Measurements from ENCODE around the gene LRRC72. TPM values are rescaled to one million over a fixed set of nuclear protein-coding genes. Genes with fewer than 3 reads are reported as not detected.
"Not testable (repeated sequence)": the region's sequence is repeated elsewhere in the genome, so short reads cannot be mapped to it uniquely, and the experiment has no call there.

Gene LRRC72
- total RNA-seq, 1 experiment from 2014 or later, result not detected

- no peaks in the 10 kb centered on the region for H3K36me3 ChIP-seq
- no peaks in the 10 kb centered on the region for H3K27me3 ChIP-seq
- no peaks in the 10 kb centered on the region for H3K9me3 ChIP-seq (replicated peaks)
- H3K27ac ChIP-seq, result no peak overlapping the region
- no peak overlapping the region for H3K4me3 ChIP-seq
- no peak for DNase-seq
- peaks cover 11% of the 10 kb centered on the region for H3K4me1 ChIP-seq
Measured at GRCh38 chr7:16511314-16511713, 15.3 kb upstream of the LRRC72 start.

- no peak overlapping the region for H3K4me3 ChIP-seq
- H3K27me3 ChIP-seq, result no peaks in the 10 kb centered on the region
- no peak overlapping the region for H3K27ac ChIP-seq
- peaks cover 11% of the 10 kb centered on the region for H3K4me1 ChIP-seq
- no peaks in the 10 kb centered on the region for H3K36me3 ChIP-seq
- no peak for DNase-seq
- H3K9me3 ChIP-seq (replicated peaks), result no peaks in the 10 kb centered on the region
Measured at GRCh38 chr7:16512097-16512496, 14.5 kb upstream of the LRRC72 start.

GRCh38 chr7:16514271-16514670, 12.4 kb upstream of the LRRC72 start:
- no peaks in the 10 kb centered on the region for H3K9me3 ChIP-seq (replicated peaks)
- peaks cover 11% of the 10 kb centered on the region for H3K4me1 ChIP-seq
- H3K27ac ChIP-seq, result no peak overlapping the region
- H3K36me3 ChIP-seq, result no peaks in the 10 kb centered on the region
- no peak overlapping the region for H3K4me3 ChIP-seq
- no peak for DNase-seq
- H3K27me3 ChIP-seq, result no peaks in the 10 kb centered on the region

- no peak for DNase-seq
- H3K4me3 ChIP-seq, result no peak overlapping the region
- no peaks in the 10 kb centered on the region for H3K27me3 ChIP-seq
- H3K36me3 ChIP-seq, result no peaks in the 10 kb centered on the region
- no peak overlapping the region for H3K27ac ChIP-seq
- no peaks in the 10 kb centered on the region for H3K9me3 ChIP-seq (replicated peaks)
- peaks cover 11% of the 10 kb centered on the region for H3K4me1 ChIP-seq
Measured at GRCh38 chr7:16514729-16515128, 11.9 kb upstream of the LRRC72 start.

- Histone ChIP-seq H3K9me3 (replicated peaks) (no peaks in the 10 kb centered on the region; the same call in 1 of the 2 replicates), H3K27ac (no peak overlapping the region), H3K27me3 (no peaks in the 10 kb centered on the region), H3K4me3 (no peak overlapping the region), H3K4me1 (peaks cover 11% of the 10 kb centered on the region), H3K36me3 (no peaks in the 10 kb centered on the region)
- DNase-seq, result no peak
Measured at GRCh38 chr7:16515785-16516685, 10.6 kb upstream of the LRRC72 start.

GRCh38 chr7:16519985-16520384, 6.6 kb upstream of the LRRC72 start:
- H3K4me3 ChIP-seq; DNase-seq; H3K27ac ChIP-seq; H3K36me3 ChIP-seq; H3K27me3 ChIP-seq; H3K9me3 ChIP-seq (replicated peaks): not testable (repeated sequence)
- H3K4me1 ChIP-seq, result peaks cover 13% of the 10 kb centered on the region

GRCh38 chr7:16524332-16524731, 2.3 kb upstream of the LRRC72 start:
- peak; percentile 91 to 96 for DNase-seq
- no peak overlapping the region for H3K27ac ChIP-seq
- no peaks in the 10 kb centered on the region for H3K27me3 ChIP-seq
- H3K4me3 ChIP-seq, result no peak overlapping the region
- H3K36me3 ChIP-seq, result no peaks in the 10 kb centered on the region
- no peaks in the 10 kb centered on the region; the same call in 1 of the 2 replicates for H3K9me3 ChIP-seq (replicated peaks)
- H3K4me1 ChIP-seq, result peaks cover 40% of the 10 kb centered on the region

DNA sequence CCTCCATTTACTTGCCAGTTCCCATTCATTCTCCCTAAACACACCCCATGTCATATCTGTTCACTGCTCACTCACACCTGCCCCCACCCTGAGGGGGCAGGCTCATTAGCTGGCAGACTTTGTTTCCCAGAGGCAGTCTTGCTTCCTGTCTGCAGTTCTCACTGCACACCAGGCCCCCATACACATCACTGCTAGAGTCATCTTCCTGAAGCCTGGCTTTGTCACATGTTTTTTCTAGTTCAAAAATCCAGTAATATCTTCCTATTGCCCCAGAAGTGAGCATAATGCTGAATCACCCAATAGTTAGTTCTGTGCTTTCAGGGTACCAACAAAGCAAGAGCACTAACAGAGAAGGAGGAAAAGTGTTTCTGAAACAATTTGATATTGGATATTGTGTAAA, 1.9 kb downstream of the LRRC72 start:
- Histone ChIP-seq H3K9me3 (replicated peaks) (no peaks in the 10 kb centered on the region), H3K36me3 (no peaks in the 10 kb centered on the region), H3K4me3 (no peak overlapping the region), H3K27ac (no peak overlapping the region), H3K4me1 (peaks cover 40% of the 10 kb centered on the region), H3K27me3 (no peaks in the 10 kb centered on the region)
- DNase-seq, result peak in 1 of 2 experiments; percentile 38

GRCh38 chr7:16529697-16530096, 3.1 kb downstream of the LRRC72 start:
- no peaks in the 10 kb centered on the region for H3K9me3 ChIP-seq (replicated peaks)
- H3K4me3 ChIP-seq, result no peak overlapping the region
- H3K27me3 ChIP-seq, result no peaks in the 10 kb centered on the region
- no peaks in the 10 kb centered on the region for H3K36me3 ChIP-seq
- no peak for DNase-seq
- H3K27ac ChIP-seq, result no peak overlapping the region
- H3K4me1 ChIP-seq, result peaks cover 30% of the 10 kb centered on the region

- no peaks in the 10 kb centered on the region for H3K27me3 ChIP-seq
- H3K36me3 ChIP-seq, result no peaks in the 10 kb centered on the region
- no peaks in the 10 kb centered on the region for H3K9me3 ChIP-seq (replicated peaks)
- H3K27ac ChIP-seq, result no peak overlapping the region
- H3K4me1 ChIP-seq, result peaks cover 19% of the 10 kb centered on the region
- no peak for DNase-seq
- H3K4me3 ChIP-seq, result no peak overlapping the region
Measured at GRCh38 chr7:16531707-16532106, 5.1 kb downstream of the LRRC72 start.

GRCh38 chr7:16532272-16532671, 5.6 kb downstream of the LRRC72 start:
- Histone ChIP-seq H3K27me3 (no peaks in the 10 kb centered on the region), H3K4me1 (peaks cover 14% of the 10 kb centered on the region), H3K4me3 (no peak overlapping the region), H3K9me3 (replicated peaks) (no peaks in the 10 kb centered on the region), H3K27ac (no peak overlapping the region), H3K36me3 (no peaks in the 10 kb centered on the region)
- DNase-seq, result no peak

- Histone ChIP-seq H3K27ac (no peak overlapping the region), H3K4me1 (no peaks in the 10 kb centered on the region), H3K36me3 (no peaks in the 10 kb centered on the region), H3K9me3 (replicated peaks) (no peaks in the 10 kb centered on the region), H3K4me3 (no peak overlapping the region), H3K27me3 (no peaks in the 10 kb centered on the region)
- DNase-seq, result no peak
Measured at GRCh38 chr7:16535500-16535899, 8.9 kb downstream of the LRRC72 start.

GRCh38 chr7:16540559-16540958, 13.9 kb downstream of the LRRC72 start:
- H3K9me3 ChIP-seq (replicated peaks); H3K4me3 ChIP-seq; H3K36me3 ChIP-seq; H3K4me1 ChIP-seq; H3K27me3 ChIP-seq; DNase-seq; H3K27ac ChIP-seq: not testable (repeated sequence)

DNA sequence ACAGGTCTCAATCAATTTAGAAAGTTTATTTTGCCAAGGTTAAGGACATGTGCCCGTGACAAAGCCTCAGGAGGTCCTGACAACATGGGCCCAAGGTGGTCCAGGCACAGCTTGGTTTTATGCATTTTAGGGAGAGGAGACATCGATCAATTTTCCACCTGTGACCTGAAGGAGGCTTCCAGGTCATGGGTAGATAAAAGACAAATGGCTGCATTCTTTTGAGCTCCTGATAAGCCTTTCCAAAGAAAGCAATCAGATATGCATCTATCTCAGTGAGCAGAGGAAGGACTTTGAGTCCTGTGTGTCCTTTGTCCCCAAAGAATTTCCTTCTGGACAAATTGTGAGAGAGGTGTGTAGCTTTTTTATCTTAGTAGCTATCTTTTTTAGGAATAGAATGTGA, 15.8 kb downstream of the LRRC72 start:
- Histone ChIP-seq H3K9me3 (replicated peaks) (no peaks in the 10 kb centered on the region), H3K4me1 (no peaks in the 10 kb centered on the region), H3K27ac (no peak overlapping the region), H3K36me3 (no peaks in the 10 kb centered on the region), H3K4me3 (no peak overlapping the region), H3K27me3 (no peaks in the 10 kb centered on the region)
- DNase-seq, result no peak

- DNase-seq, result no peak
- H3K27ac ChIP-seq, result no peak overlapping the region
- no peaks in the 10 kb centered on the region for H3K36me3 ChIP-seq
- H3K27me3 ChIP-seq, result no peaks in the 10 kb centered on the region
- no peaks in the 10 kb centered on the region for H3K4me1 ChIP-seq
- H3K9me3 ChIP-seq (replicated peaks), result no peaks in the 10 kb centered on the region
- no peak overlapping the region for H3K4me3 ChIP-seq
Measured at GRCh38 chr7:16543456-16543855, 16.8 kb downstream of the LRRC72 start.
